ENCODE results near the gene FBXO8.

Gene FBXO8

DNA sequence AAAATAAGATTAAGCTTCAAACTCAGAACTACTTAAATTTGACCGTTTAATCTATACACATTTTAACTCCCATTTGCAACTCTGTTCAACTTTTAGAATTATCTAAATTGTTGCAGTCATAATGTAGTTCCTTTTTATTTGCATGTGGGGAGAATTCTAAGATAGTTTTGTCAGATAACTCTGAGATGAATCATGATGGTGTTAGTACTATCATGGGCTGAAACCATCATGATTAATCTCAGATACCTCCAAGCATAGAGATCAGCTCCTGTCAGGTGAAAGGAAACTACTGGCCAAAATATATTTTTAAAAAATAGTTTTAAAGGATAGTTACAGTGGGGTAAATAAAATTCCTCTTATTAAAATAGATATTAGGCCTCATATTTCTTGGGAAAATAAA, 39.0 kb downstream of the FBXO8 start:
- DNase-seq (no peak), ATAC-seq (no peak)

DNA sequence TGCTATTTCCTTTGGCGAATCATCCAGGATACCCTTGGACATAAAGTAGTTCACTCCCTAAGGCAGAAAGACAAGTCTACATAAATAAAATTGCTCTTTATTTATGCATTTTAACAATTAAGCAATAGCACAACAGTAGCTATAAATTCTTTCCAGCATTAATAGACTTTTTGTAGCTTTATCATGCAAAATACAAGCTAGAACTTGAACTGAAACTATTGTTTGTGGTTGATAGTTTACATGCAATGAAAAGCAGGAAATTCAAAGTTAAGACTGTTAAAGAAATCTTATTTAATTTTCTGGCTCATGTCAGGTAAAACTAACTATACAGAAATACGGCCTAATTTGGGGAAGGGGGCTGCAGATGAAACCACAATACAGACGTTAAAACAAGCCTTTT, 42.3 kb downstream of the FBXO8 start:
- DNase-seq (no peak), ATAC-seq (no peak)

DNA sequence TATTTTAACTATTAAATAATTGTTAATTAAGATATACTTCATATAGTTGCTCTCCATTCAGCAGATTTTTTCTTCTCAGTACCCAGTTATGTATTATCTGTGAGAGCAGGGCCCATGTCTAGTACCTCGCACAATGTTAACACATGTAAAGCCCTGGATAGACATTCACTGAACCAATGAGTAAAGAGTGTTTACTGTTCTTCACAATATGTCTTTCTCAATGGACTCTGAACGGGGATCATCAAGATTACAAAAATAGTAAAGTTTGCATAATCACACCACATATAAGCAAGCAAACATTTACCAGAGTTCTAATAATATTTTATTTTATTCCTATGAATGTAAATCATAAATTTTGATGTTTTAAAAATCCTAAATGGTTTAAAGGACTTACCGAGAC, 47.1 kb downstream of the FBXO8 start:
- DNase-seq (no peak), ATAC-seq (no peak)

DNA sequence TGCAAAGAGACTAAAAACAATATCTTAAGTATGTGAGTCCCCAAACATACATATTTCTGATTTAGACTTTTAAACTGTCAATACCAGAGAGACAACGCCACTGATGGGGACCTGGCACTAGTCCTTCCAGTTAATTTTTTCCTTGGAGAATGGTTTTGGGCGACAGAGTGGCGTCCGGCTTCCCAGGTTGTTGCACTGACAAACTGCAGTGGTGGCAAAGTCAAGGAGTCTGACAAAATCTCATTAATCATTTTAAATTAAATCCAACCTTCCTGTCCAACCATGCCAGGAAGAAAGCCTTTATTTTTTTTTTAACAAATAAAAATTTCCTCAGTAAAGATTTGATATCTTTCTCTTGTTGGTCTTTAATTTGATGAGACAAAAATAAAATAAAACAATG, 52.8 kb downstream of the FBXO8 start:
- DNase-seq, result no peak
- no peak for ATAC-seq

DNA sequence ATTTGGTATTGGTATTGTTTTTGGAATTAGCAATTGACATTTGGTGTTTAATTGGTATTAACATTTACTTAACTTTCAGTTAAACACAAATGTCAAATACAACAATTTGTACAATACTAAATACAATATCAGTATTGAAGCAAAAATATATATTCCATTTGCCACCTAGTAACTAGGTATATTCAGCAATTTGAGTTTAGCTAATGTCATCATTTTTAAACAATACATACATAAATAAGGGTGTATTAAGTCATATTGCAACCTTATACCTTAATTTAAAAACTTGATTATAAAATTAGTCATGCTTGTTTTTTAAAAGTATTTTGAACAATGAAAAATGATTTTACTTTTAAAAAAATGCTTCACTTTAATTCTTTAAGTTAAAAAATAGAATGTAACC, 53.3 kb downstream of the FBXO8 start:
- DNase-seq (no peak), ATAC-seq (no peak)

DNA sequence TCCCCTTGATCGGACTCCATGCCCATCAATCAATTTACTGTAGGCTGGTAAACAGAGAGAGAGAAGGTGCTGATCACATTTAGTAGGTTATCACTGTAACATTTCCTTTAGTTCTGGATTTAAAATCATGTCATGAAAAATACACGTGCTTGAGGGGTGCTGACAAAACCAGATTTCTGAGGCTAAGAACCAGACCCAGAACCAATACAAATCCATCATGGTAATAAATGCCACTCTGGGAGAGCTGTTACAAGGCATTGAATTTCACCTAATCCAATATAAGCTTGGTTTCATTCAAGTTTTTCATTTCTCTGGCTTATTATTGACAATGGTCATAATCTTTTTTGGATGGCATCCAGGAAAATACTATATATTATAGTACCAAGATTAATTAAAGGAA, 54.5 kb downstream of the FBXO8 start:
- DNase-seq (no peak), ATAC-seq (no peak)

DNA sequence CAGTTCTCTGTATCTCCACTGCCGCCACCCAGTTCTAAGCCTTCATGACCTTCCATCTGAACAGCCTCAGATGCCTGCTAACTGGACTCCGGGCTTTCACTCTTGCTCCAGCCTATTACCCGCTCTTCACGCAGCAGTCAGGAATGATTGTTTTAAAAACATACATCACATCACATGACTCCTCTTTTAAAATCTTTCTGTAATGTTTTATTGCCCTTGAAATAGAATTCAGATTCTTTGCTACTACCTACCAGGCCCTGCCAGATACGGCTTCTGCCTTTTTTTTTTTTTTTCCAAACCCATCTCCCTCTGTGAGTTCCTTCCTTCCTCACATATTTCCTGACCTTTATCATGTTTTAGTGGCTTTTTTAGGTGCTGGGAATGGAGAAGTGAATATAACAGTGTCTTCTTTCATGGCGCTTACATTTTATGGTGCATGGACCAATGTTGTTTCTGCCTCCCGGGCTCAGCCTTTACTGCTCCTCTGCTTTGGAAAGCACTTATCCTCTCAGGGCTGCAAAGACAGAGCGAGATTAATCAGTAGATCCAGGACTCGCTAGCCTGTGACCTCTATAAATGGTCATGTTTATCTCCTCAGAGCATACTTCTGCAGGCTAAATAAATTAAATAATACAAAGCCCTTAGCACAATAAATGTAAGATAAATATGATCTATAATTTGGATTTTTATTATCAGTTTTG, 58.0 kb downstream of the FBXO8 start:
- ATAC-seq, result no peak

DNA sequence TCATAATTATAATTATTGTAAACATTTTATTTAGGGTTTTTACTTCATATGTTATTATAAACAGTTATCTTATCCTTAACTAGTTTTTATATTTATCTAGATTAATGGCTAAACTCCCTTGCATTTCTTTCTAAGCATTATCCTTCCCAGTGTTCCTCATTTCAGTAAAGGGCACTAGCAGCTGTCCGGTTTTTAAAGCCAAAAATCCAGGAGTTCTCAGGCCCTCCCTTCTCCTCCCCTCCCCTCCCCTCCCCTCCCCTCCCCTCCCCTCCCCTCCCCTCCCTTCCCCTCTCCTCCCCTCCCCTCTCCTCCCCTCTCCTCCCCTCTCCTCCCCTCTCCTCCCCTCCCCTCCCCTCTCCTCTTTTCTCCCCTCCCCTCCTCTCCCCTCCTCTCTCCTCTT, 58.9 kb downstream of the FBXO8 start:
- ATAC-seq, result no peak
- DNase-seq, result no peak

More for the DNA sequence above, 58.0 kb downstream of the FBXO8 start:
- DNase-seq, result no peak

DNA sequence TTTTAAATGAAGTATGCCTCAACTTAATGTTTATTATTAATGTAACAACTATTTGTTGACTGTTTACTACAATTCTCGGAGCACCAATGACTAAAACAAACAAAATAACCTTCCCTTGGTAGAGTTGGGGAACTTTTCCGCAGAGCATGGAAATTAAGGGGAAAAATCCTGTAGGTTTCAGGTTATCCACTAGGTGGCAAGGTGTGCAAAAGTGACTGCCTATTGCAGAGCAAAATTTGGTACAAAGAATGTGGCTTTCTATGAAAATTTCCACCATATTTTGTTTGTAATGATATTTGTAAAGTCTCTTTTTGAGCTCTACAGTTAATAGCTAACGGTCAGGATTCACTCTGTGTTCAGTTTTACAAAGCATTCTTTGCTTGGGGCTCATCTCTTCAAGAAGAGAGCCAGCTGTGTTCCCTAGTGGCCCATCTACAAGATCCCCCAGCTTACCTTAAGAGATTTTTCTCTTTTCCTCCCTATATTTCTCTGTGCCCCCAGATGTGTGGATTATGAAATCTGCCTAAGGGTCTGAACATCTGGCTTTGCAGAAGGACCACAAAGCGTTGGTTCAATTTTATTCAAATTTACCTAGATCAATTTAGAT, 61.1 kb downstream of the FBXO8 start:
- DNase-seq, result no peak
- ATAC-seq, result no peak

DNA sequence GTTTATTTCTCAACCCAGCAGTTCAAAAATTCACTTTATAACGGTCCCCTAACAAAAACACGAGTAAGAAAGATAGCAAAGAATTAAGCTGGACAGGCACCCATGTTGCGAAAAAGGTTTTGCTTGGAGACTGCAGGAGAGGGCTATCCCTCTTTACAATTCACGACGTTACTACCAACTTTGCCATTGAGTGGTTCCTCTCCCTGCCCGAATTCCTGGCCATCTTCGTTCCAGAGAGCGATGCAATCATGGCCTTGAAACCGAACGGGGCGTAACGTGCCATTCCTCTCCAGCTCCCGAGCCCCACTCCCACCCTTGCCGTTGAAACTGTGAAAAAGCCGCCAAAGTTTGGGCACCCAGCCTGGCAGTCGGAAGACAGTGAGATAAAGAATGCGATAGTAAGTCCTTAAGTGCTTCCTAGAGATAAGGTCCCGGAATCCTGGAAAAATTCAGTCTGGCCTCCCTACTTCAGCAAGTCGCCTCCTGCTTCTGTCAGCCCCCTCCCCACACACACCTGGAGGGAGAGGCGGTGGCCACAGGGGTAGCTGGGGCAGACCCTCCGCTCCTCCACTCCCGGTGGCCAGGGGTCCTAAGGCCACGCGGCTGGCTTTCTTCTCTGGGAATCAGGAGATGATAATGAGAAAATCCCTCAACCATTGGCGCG, 65.2 kb downstream of the FBXO8 start:
- no peak for ATAC-seq
- DNase-seq, result no peak

DNA sequence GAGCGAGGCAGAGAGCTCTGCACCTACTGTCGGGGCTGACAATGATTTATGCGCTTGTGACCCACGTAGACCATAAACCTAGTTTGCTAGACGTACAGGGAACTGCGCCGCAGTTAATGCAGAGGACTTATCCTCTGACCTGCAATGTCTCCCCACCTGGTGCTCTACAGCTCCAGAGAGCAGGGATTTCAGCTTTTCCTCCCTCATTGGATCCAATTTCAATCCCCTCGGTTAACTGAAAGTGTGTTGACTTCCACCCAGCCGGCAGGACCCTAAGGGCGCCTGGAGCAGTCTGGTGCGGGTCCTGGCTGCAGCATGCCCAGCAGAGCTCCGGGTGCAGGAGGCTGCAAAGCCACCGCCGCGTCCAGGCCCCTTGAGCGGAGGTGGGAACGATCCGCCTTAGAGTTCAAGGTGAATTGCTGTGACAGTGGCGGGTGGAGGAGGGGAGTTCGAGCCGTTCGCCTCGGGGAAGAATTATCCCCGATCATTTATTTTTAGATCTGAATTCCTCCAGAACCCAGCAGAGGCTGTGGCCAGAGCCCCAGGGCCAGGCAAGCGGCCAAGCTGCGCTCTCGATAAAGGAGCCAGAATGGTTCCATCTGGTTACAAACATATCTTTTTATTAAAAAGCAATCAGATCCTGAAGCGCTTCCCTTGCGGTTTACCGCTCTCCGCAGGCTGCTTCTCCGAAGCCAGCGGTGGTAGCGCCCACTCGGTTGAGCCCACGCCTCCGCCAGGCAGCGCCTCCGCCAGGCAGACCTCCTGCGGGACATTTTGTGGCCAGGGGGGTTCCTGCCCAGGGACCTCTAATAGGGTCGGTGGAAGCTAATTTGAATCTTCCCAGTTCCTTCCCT, 66.0 kb downstream of the FBXO8 start:
- DNase-seq (peak; percentile 7), ATAC-seq (peak; percentile 21)

DNA sequence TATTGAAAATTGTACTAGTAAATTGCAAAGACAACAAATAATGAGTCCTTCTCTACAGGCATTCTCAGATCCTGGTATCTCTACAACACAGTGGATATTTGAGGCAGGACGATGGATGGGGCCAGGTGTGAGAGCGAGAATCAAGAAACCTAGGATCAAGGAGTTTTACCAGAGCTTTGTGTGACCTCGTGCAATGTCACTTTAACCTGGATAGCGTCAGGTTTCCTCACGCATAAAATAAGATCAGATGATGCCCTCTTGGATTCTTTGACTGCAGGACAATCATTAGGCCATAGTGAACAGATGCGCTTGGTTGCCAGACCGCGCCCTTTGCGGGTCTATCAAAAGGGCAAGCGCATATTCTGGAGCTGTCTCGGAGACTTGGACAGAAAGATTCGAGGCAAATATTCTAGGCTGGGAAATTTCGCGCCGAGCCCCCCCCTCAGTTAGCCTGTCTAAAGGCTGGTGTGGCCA, 66.6 kb downstream of the FBXO8 start:
- ATAC-seq (no peak), DNase-seq (no peak)

DNA sequence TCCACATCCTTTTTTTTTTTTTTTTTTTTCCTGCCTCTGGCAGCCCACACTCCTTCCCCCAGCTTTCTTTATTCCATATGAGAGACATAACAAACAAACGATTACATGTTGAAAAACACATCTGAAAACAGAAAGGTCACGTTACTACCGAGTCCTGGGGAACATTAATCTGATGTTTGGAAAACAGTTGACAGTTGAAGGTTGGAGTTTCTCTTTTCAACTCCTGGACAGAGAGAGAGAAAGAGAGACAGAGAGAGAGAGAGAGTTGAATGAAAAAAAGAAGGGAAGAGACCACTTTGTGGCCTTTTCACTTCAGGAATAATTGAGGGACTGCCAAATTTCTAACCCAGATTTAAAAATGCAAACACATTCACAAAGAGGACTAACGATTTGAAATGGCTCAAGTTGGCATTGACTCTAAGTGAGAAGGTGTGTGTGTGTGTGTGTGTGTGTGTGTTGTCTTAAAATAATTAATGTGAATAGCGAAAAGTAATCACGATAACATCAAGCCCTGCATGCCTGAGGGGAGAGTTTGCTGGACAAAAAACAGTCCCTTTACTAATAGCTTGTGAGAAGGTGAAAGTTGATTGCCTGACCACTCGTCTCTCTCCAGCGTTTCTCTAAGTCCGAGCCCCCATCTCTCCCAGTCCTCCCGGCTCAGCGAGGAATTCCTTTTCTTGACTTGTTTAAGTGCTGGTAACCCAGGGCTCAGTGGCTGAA, 67.3 kb downstream of the FBXO8 start:
- DNase-seq (no peak), ATAC-seq (no peak)

DNA sequence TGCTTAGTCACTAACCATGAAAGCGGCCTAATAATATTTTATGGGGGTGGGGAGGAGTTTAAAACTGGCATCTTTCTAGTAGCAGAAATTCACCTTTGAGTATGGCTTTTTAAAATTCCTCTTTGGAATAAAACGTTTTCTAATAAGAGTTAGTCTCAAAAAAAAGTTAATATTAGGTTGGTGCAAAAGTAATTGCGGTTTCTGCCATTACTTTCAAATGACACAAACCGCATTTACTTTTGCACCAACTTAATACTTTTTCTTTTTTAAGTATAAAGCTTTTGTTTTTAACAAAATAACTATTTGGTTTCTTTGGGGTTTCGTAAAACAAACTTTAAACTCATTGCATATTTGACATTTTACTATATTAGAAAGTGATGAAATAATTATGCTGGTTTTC, 68.4 kb downstream of the FBXO8 start:
- DNase-seq (no peak), ATAC-seq (no peak)

DNA sequence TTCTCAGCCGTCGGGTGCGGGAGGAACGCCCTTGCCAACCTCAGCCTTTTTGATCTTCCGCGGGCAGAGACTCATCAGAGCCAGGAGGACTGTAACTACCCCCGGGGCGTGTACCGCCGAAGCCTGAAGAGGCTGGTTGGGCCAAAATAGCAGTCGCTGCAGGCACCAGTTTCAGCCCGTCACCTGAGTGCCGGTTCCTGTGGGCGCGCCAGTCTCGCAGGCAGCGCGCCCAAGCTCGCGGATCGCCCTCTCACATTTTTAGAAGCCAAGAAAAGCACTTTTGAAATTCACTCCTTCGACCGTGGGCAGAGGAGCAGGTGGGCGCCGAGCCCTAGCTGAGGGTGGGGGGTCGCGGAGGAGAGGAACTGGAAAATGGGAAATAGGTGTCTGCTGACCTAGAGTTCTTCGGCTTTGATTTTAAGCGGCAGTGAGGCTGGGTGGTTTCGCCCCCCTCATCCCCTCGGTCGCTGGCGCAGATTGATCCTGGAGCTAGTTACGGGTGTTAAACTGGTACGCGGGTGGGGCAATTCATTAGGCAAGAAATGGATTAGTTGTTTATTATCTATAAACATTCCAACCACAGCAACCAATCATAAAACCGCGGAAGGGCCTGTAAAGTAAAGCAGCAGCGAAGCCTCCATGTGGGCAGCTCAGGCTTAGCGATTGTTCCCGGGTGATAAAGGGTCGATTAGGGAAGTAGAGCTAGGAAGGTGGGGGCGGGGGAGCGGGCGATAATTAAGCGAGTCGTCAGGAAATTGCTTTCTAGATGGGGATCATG, 69.2 kb downstream of the FBXO8 start:
- ATAC-seq (peak; percentile 61), DNase-seq (peak; percentile 10)

DNA sequence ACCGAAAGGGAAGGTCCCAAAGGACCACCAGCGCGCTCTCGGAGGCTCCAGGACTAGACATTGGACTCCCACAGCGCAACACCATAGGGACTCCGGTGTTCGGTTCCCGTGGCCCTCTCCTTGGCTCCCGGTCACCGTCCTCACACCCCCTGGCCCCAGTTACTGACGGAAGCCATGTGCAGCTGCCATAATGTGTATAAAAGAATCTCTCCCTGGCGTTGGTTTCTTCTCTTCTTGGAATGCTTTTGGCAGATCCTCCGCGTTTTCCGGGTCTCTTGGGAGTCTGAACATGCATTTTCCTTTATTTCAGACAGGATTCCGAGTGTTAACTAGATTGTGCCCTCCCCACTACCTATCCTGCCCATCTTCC, 69.8 kb downstream of the FBXO8 start:
- ATAC-seq (no peak), DNase-seq (no peak)

DNA sequence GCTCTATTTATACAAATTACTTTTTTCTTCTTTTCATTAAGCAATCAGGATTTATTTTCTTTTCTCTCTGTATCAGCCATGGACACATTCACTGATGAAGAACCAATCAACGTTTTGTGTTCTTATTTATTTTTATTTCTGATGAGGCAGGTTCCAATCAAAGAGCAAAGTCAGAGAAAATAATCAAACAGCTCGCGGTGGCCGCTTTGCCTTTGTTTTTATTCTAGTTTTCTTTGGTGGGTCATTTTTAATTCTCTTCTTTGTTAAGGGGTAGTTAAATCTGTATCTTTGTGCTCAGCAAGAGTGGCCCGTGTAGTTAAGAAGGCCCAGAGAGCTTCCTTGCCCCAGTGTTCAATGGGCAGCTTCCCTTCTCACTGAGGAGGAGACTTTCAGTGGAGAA, 71.4 kb downstream of the FBXO8 start:
- DNase-seq (no peak), ATAC-seq (no peak)

DNA sequence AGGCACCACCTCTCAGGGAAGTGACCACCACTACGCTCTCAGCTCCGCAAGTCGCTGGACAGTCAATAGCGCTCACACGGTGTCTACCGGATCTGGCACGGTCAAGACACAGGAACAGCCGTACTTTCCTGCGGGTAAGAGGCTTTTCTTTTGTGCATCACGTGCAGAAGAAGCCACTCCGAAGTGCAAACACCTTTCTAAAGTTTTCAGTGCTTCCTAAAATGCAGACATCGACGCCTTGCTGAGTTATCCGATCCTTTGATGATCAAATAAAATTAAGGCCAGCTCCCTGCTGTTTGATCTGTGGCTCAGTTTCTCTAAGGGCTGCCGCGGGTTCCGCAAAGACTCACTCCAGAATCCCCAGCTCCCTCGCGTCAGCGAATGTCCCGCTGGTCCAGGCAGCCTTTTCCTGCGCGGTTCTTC, 71.8 kb downstream of the FBXO8 start:
- ATAC-seq (no peak), DNase-seq (no peak)

DNA sequence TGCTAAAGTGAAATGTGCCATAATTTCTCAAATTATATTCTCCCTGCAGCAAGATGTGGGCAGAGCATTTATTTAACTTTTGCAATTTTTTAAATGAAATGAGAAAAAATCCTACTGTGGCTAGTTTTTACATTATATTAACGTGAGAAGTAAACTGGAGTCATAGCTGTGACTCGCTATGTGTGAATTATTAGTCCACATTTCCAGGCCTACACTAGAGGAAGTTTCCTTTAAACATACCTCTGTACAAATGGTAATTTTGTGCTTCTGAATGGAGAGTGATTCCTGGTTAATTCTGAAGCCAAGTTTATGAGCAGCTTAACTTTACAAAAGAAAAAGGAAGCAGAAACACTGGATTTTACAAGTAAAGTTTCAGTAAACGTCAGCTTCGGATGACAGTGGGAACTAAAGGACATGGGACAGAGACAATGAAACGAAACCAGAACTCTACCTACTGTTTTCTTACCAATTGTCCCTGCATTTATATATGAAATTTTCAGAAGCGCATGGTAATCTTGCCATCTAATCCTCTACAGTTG, 72.4 kb downstream of the FBXO8 start:
- DNase-seq, result no peak
- no peak for ATAC-seq

DNA sequence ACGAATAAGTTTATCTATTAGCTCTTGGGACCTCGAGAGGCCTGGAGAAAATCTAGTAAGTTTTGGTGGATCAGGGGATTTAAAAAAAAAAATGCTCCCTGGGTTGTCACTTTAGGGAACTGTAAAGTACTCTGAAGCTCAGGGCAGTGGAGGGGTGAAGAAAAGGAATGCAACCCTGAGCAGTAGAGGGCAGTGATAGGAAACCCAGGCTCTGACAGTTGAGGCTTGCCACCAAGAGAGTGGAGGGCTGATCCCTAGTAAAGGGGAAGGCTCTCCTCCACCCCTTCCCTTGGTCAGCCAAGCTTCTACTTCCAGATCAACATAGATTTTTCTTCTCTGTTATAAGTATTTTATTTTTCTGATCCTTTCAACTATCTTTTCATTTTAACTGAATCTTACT, 73.1 kb downstream of the FBXO8 start:
- DNase-seq, result no peak
- ATAC-seq, result no peak

DNA sequence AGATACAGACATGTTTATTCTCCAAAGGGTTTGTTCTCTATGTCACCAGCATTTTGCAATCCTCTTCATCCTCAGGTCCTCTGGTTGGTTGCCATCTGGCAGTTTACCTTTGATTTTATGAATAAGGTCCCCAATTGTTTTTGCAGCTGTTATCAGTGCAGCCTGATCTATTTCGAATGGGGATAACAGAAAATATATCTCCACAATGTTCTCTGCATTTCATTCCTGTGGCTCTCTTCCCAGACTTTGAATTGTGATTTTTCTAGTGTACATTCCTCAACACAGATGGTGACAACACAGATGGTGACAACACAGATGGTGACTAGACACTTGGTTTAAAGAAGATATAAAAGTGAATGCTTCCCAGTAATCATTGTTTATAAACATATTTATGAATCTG, 74.1 kb downstream of the FBXO8 start:
- DNase-seq (no peak), ATAC-seq (no peak)

All from stimulated activated naive CD8-positive, alpha-beta T cell treated with anti-CD3 and anti-CD28 coated beads, Interleukin-15, Interleukin-2, amounts not matched to agents 100 U/mL and 50 U/mL, for 24 hours (primary cell).